Lower lobe of right lung (tissue), 2 donors: ENCODE data around the gene SLC11A1. TPM values are rescaled to one million over a fixed set of nuclear protein-coding genes. Genes with fewer than 3 reads are reported as not detected.

Experiments used
- ATAC-seq, 2 donors: fragments of 200-7000 bp; cut with Tn5 transposase; one replicate each; pipeline ENCODE4 v1.9.1; 2020 to 2022; ENCODE audit warnings: mild to moderate bottlenecking in 2 of 2, moderate library complexity in 2 of 2
- DNase-seq: peaks from one replicate; pipeline ENCODE4 v3.0.0-alpha.2; 2020
- H3K27ac ChIP-seq: fragments of 200-600 bp; one replicate; pipeline ENCODE4 v1.8.0; 2022
- H3K27me3 ChIP-seq: fragments of 200-600 bp; one replicate; pipeline ENCODE4 v1.8.0; 2022; ENCODE audit warnings: low read depth
- H3K36me3 ChIP-seq: fragments of 200-600 bp; one replicate; pipeline ENCODE4 v1.8.0; 2022; ENCODE audit warnings: mild to moderate bottlenecking
- H3K4me1 ChIP-seq: fragments of 200-600 bp; one replicate; pipeline ENCODE4 v1.8.0; 2022
- H3K4me3 ChIP-seq: fragments of 200-600 bp; one replicate; pipeline ENCODE4 v1.8.0; 2022; ENCODE audit warnings: mild to moderate bottlenecking
- H3K9me3 ChIP-seq: fragments of 200-600 bp; one replicate; pipeline ENCODE4 v1.8.0; 2022
- intact Hi-C: fragments of 100-400 bp; cut with DNase I; formaldehyde crosslinking; loops from one replicate; pipeline ENCODE4 v1.11.0; 2022
- total RNA-seq: library from RNA; stranded (reverse); fragmentation: NEBNext Ultra II Directional; extraction: Animal tissue kit (Norgen Biotek cat#: 25700); gene quantifications from one replicate; pipeline ENCODE4 v1.2.1, GENCODE V29; 2021
- TF ChIP-seq, protein P1 (sequence below): fragments of 200-600 bp; IDR thresholded peaks from one replicate; pipeline ENCODE4 v1.8.0; 2022; ENCODE audit warnings: antibody characterized with exemption, mild to moderate bottlenecking
- donor health status: DM: no; HTN: yes; CAD: no; lungs with severe emphysema.

The SLC11A1 gene
- total RNA-seq, 1 donor from 2014 or later, result 419 TPM

DNA sequence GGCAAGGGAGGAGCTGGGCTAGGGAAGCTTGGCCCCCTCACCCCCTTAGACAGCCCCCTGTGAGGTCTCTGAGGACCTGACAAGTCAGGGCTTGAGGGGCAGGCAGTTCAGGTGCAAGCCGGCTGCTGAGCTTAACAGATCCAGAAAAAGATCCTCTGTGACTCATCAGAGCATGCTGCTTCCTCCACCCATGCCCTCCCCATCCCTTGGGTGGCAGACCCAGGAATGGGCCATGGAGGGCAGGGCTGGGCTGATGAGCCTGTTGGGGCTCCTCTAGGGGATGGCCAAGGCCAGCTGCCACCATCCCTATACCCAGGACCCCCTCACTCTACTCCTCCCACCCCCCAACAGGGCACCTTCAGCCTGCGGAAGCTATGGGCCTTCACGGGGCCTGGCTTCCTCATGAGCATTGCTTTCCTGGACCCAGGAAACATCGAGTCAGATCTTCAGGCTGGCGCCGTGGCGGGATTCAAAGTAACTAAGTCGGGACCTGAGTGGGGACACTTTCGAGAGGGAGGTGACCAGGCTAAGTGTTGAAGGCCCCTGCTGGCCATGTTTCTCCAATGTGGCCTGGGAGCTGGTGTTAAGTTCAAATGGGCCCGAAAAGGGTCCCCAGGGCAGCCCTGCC, 1.9 kb downstream of the SLC11A1 start:
- intact Hi-C loops, result no loop called here
- Histone ChIP-seq H3K27me3 (no peaks in the 10 kb centered on the region), H3K27ac (peak overlapping the region; percentile 85), H3K4me3 (peak overlapping the region; percentile 53), H3K9me3 (no peaks in the 10 kb centered on the region), H3K4me1 (peaks cover 6% of the 10 kb centered on the region), H3K36me3 (peaks cover 7% of the 10 kb centered on the region)
- TF ChIP-seq, protein P1, sequence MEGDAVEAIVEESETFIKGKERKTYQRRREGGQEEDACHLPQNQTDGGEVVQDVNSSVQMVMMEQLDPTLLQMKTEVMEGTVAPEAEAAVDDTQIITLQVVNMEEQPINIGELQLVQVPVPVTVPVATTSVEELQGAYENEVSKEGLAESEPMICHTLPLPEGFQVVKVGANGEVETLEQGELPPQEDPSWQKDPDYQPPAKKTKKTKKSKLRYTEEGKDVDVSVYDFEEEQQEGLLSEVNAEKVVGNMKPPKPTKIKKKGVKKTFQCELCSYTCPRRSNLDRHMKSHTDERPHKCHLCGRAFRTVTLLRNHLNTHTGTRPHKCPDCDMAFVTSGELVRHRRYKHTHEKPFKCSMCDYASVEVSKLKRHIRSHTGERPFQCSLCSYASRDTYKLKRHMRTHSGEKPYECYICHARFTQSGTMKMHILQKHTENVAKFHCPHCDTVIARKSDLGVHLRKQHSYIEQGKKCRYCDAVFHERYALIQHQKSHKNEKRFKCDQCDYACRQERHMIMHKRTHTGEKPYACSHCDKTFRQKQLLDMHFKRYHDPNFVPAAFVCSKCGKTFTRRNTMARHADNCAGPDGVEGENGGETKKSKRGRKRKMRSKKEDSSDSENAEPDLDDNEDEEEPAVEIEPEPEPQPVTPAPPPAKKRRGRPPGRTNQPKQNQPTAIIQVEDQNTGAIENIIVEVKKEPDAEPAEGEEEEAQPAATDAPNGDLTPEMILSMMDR, result no peak
- ATAC-seq (no peak), DNase-seq (peak; percentile 48)

DNA sequence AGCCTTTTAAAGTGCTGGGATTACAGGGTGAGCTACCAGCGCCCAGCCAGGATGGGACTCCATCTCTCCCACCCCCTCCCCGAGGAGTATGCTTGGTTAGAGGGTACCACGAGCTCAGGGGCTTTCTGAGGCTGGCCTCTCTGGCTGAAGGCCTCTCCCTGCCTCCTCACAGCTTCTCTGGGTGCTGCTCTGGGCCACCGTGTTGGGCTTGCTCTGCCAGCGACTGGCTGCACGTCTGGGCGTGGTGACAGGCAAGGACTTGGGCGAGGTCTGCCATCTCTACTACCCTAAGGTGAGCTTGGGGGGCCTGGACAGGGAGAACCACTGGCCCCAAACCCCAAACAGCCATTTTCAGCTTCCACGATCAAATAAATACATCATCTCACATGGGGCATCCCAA, 2.9 kb downstream of the SLC11A1 start:
- DNase-seq (peak; percentile 46), ATAC-seq (no peak)
- TF ChIP-seq, protein P1, result no peak
- no peaks in the 10 kb centered on the region for H3K9me3 ChIP-seq
- H3K27me3 ChIP-seq, result no peaks in the 10 kb centered on the region
- peak overlapping the region; percentile 53 for H3K4me3 ChIP-seq
- H3K36me3 ChIP-seq, result peaks cover 7% of the 10 kb centered on the region
- intact Hi-C loops, result no loop called here
- H3K4me1 ChIP-seq, result peaks cover 6% of the 10 kb centered on the region
- peak overlapping the region; percentile 85 for H3K27ac ChIP-seq

- Histone ChIP-seq H3K4me3 (peak overlapping the region; percentile 53), H3K36me3 (peaks cover 7% of the 10 kb centered on the region), H3K4me1 (peaks cover 6% of the 10 kb centered on the region), H3K9me3 (no peaks in the 10 kb centered on the region), H3K27ac (peak overlapping the region; percentile 69), H3K27me3 (no peaks in the 10 kb centered on the region)
- intact Hi-C loops, result no loop called here
- TF ChIP-seq, protein P1, result no peak
- DNase-seq (no peak), ATAC-seq (no peak)
Observed at GRCh38 chr2:218386505-218387368, 4.7 kb downstream of the SLC11A1 start.

DNA sequence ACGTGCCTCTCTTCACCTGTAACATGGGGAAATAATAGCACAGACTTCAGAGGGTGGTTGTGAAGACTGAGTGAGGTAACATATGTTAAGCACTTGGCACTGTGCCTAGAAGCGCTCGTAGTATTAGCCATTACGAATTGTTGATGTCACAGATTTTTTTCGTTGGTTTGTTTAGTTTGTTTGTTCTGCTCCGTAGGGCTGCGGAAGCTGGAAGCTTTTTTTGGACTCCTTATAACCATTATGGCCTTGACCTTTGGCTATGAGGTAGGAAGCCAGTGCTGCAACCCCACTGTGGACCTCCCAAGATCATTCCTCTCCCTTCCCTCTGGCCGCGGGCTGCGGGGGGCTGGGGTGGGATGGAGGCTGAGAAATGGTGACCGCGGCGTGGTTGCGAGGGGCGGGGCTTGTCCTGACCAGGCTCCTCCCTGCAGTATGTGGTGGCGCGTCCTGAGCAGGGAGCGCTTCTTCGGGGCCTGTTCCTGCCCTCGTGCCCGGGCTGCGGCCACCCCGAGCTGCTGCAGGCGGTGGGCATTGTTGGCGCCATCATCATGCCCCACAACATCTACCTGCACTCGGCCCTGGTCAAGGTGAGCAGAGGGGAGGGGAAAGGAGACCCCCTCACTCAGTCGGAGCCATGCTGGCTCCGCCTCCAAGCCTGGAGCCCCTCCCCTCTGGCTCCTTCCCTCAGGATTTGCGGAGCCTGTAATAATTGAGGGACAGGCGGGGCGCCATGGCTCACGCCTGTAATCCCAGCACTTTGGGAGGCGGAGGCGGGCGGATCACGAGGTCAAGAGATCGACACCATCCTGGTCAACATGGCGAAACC, 5.5 kb downstream of the SLC11A1 start:
- Histone ChIP-seq H3K9me3 (no peaks in the 10 kb centered on the region), H3K4me1 (peaks cover 6% of the 10 kb centered on the region), H3K27me3 (no peaks in the 10 kb centered on the region), H3K36me3 (peaks cover 11% of the 10 kb centered on the region), H3K4me3 (peak overlapping the region; percentile 53), H3K27ac (peak overlapping the region; percentile 69)
- intact Hi-C loops, result no loop called here
- ATAC-seq (peak; percentile 84 to 88), DNase-seq (peak; percentile 85)
- TF ChIP-seq, protein P1, result no peak
